HepG2 (cell line): Measurements from ENCODE around the gene SHLD3. TPM values are rescaled to one million over a fixed set of nuclear protein-coding genes. Genes with fewer than 3 reads are reported as not detected.
A peak's percentile ranks its signal among the peaks of the same experiment; 100 is the strongest.

Source experiments
- CEBPZ ChIP-seq: IDR thresholded peaks from 2 replicates; pipeline ENCODE4 v1.6.1; 2012; ENCODE audit warnings: low read length, improper control_type of control experiment
- GPN1 ChIP-seq: sonication (generic); formaldehyde crosslinking; IDR thresholded peaks from 2 replicates; pipeline ENCODE4 v1.5.1; 2020; ENCODE audit warnings: missing genetic modification reagents, borderline replicate concordance
- HMGA1 ChIP-seq: sonication (generic); formaldehyde crosslinking; conservative IDR thresholded peaks from 2 replicates; pipeline ENCODE4 v1.4.0; 2020; ENCODE audit warnings: missing genetic modification reagents
- IRX3 ChIP-seq: sonication (generic); formaldehyde crosslinking; IDR thresholded peaks from 2 replicates; pipeline ENCODE4 v1.8.1; 2023; ENCODE audit warnings: mild to moderate bottlenecking, low read depth, missing genetic modification reagents, borderline replicate concordance
- MAFG ChIP-seq: sonication (generic); formaldehyde crosslinking; IDR thresholded peaks from 2 replicates; pipeline ENCODE4 v1.5.1; 2020; ENCODE audit warnings: mild to moderate bottlenecking, missing genetic modification reagents
- MEIS1 ChIP-seq: sonication (generic); formaldehyde crosslinking; IDR thresholded peaks from 2 replicates; pipeline ENCODE4 v1.9.0; 2021; ENCODE audit warnings: mild to moderate bottlenecking, missing genetic modification reagents, moderate library complexity, borderline replicate concordance
- NFE2 ChIP-seq: sonication (generic); formaldehyde crosslinking; IDR thresholded peaks from 2 replicates; pipeline ENCODE4 v1.4.0; 2020; ENCODE audit warnings: missing genetic modification reagents
- PRMT3 ChIP-seq: sonication (generic); formaldehyde crosslinking; IDR thresholded peaks from 2 replicates; pipeline ENCODE4 v1.8.1; 2022; ENCODE audit warnings: low read depth, mild to moderate bottlenecking, moderate library complexity, missing genetic modification reagents, borderline replicate concordance
- SALL2 ChIP-seq: sonication (generic); formaldehyde crosslinking; IDR thresholded peaks from 2 replicates; pipeline ENCODE4 v1.8.1; 2023; ENCODE audit warnings: mild to moderate bottlenecking, missing genetic modification reagents, inconsistent platforms
- SRSF1 ChIP-seq: fragments of 200-400 bp; formaldehyde crosslinking; optimal IDR thresholded peaks from 2 replicates; pipeline ENCODE3; 2017; ENCODE audit warnings: mild to moderate bottlenecking, low read depth, low read length, moderate library complexity
- TIGD3 ChIP-seq: sonication (generic); formaldehyde crosslinking; IDR thresholded peaks from 2 replicates; pipeline ENCODE4 v1.5.1; 2020; ENCODE audit warnings: mild to moderate bottlenecking, missing genetic modification reagents, borderline replicate concordance
- TOE1 ChIP-seq: sonication (generic); formaldehyde crosslinking; IDR thresholded peaks from 2 replicates; pipeline ENCODE4 v1.4.0; 2020; ENCODE audit warnings: mild to moderate bottlenecking, missing genetic modification reagents
- ZNF354B ChIP-seq: sonication (generic); formaldehyde crosslinking; IDR thresholded peaks from 2 replicates; pipeline ENCODE4 v1.8.0; 2022; ENCODE audit warnings: mild to moderate bottlenecking, missing genetic modification reagents
- ZNF674 ChIP-seq: sonication (generic); formaldehyde crosslinking; IDR thresholded peaks from 2 replicates; pipeline ENCODE4 v1.5.0; 2020; ENCODE audit warnings: low read depth, mild to moderate bottlenecking, missing genetic modification reagents
- ZNF790 ChIP-seq: sonication (generic); formaldehyde crosslinking; IDR thresholded peaks from 2 replicates; pipeline ENCODE4 v1.8.0; 2022; ENCODE audit warnings: missing genetic modification reagents, mild to moderate bottlenecking, borderline replicate concordance
- polyA plus RNA-seq, 8 experiments: library from polyadenylated mRNA; depleted of rRNA in 3 of 8; stranded (reverse) in 7 of 8; unstranded in 1 of 8; fragments of >200 nt; fragmentation: Illumina TruSeq in 4 of 8; extraction: Trizol in 4 of 8; gene quantifications; 2 replicates each; pipeline versions ENCODE4 v1.2.1 to v1.2.3, GENCODE V29; 2011 to 2016; ENCODE audit warnings: low read depth in 4 of 8, missing spikeins in 1 of 8, mixed read lengths in 1 of 8; ENCODE audit not compliant: insufficient read depth in 1 of 8
- total RNA-seq, 5 experiments: library from RNA; depleted of rRNA; stranded (reverse); fragments of >200 nt; fragmentation: Illumina TruSeq; extraction: Trizol; gene quantifications; 2 replicates each; pipeline ENCODE4 v1.2.3, GENCODE V29; 2016; ENCODE audit warnings: low read depth in 1 of 5
- TF ChIP-seq, protein P1 (sequence below): sonication (generic); formaldehyde crosslinking; IDR thresholded peaks from 2 replicates; pipeline ENCODE4 v1.5.1; 2020; ENCODE audit warnings: mild to moderate bottlenecking, moderate library complexity, missing genetic modification reagents
- TF ChIP-seq, protein P2 (sequence below): IDR thresholded peaks from 2 replicates; pipeline ENCODE4 v1.6.1; 2016
- TF ChIP-seq, protein P3 (sequence below): sonication (generic); formaldehyde crosslinking; IDR thresholded peaks from 2 replicates; pipeline ENCODE4 v1.4.0; 2020; ENCODE audit warnings: mild to moderate bottlenecking, missing genetic modification reagents

Gene SHLD3
- total and polyA plus RNA-seq, 2 of the 13 experiments (the other 11 are each of a cell fraction or from before 2014, with no cell fraction given): 3.6 to 6.8 TPM

- TF ChIP-seq TIGD3 (CRISPR knock-in tag) (no peak), HMGA1 (no peak), SRSF1 (no peak), PRMT3 (CRISPR knock-in tag) (no peak), MAFG (CRISPR knock-in tag) (no peak), ZNF354B (CRISPR knock-in tag) (no peak), ZNF674 (CRISPR knock-in tag) (no peak), NFE2 (CRISPR knock-in tag) (no peak), SALL2 (CRISPR knock-in tag) (0 out of 2 replicates have a peak, but pooled peaks have one; percentile 54), ZNF790 (CRISPR knock-in tag) (no peak), TOE1 (CRISPR knock-in tag) (no peak), MEIS1 (CRISPR knock-in tag) (no peak), CEBPZ (no peak), GPN1 (CRISPR knock-in tag) (no peak), IRX3 (CRISPR knock-in tag) (no peak)
- TF ChIP-seq, protein P1, sequence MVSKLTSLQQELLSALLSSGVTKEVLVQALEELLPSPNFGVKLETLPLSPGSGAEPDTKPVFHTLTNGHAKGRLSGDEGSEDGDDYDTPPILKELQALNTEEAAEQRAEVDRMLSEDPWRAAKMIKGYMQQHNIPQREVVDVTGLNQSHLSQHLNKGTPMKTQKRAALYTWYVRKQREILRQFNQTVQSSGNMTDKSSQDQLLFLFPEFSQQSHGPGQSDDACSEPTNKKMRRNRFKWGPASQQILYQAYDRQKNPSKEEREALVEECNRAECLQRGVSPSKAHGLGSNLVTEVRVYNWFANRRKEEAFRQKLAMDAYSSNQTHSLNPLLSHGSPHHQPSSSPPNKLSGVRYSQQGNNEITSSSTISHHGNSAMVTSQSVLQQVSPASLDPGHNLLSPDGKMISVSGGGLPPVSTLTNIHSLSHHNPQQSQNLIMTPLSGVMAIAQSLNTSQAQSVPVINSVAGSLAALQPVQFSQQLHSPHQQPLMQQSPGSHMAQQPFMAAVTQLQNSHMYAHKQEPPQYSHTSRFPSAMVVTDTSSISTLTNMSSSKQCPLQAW: peak; percentile 58; the same call in 1 of the 2 replicates
- TF ChIP-seq, protein P2, sequence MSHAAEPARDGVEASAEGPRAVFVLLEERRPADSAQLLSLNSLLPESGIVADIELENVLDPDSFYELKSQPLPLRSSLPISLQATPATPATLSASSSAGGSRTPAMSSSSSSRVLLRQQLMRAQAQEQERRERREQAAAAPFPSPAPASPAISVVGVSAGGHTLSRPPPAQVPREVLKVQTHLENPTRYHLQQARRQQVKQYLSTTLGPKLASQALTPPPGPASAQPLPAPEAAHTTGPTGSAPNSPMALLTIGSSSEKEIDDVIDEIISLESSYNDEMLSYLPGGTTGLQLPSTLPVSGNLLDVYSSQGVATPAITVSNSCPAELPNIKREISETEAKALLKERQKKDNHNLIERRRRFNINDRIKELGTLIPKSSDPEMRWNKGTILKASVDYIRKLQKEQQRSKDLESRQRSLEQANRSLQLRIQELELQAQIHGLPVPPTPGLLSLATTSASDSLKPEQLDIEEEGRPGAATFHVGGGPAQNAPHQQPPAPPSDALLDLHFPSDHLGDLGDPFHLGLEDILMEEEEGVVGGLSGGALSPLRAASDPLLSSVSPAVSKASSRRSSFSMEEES (CRISPR knock-in tag): no peak; the same call in 1 of the 2 replicates
- TF ChIP-seq, protein P3, sequence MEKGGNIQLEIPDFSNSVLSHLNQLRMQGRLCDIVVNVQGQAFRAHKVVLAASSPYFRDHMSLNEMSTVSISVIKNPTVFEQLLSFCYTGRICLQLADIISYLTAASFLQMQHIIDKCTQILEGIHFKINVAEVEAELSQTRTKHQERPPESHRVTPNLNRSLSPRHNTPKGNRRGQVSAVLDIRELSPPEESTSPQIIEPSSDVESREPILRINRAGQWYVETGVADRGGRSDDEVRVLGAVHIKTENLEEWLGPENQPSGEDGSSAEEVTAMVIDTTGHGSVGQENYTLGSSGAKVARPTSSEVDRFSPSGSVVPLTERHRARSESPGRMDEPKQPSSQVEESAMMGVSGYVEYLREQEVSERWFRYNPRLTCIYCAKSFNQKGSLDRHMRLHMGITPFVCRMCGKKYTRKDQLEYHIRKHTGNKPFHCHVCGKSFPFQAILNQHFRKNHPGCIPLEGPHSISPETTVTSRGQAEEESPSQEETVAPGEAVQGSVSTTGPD: no peak
These were observed 729 bp upstream of the SHLD3 start, which contains the start of gene TRIM23 (continued) for GRCh38 chr5:65624025-65624570.
